H7 (cell line): ENCODE results near the gene SCN9A. TPM values are rescaled to one million over a fixed set of nuclear protein-coding genes. Genes with fewer than 3 reads are reported as not detected.

ENCODE experiments used
- DNase-seq: peaks from one replicate; pipeline ENCODE4 v3.0.0; 2012
- H3K27me3 ChIP-seq: 2 replicates; pipeline ENCODE4 v1.6.0; 2011; ENCODE audit warnings: mild to moderate bottlenecking, low read length; ENCODE audit not compliant: control insufficient read depth, insufficient read depth
- H3K36me3 ChIP-seq: replicated peaks from 2 replicates; pipeline ENCODE4 v1.5.1; 2011; ENCODE audit warnings: low read length; ENCODE audit not compliant: control insufficient read depth, insufficient read depth
- H3K4me3 ChIP-seq: 2 replicates; pipeline ENCODE4 v1.5.1; 2011; ENCODE audit warnings: low read depth, mild to moderate bottlenecking, control low read depth, low read length, moderate library complexity; ENCODE audit not compliant: insufficient read depth
- total RNA-seq: library from RNA; depleted of rRNA; stranded (reverse); fragments of >200 nt; shearing (Covaris generic); gene quantifications from 2 replicates; pipeline ENCODE4 v1.2.3, GENCODE V29; 2014

The SCN9A gene
- total RNA-seq, 1 experiment from 2014 or later, result 0.90 TPM

DNA sequence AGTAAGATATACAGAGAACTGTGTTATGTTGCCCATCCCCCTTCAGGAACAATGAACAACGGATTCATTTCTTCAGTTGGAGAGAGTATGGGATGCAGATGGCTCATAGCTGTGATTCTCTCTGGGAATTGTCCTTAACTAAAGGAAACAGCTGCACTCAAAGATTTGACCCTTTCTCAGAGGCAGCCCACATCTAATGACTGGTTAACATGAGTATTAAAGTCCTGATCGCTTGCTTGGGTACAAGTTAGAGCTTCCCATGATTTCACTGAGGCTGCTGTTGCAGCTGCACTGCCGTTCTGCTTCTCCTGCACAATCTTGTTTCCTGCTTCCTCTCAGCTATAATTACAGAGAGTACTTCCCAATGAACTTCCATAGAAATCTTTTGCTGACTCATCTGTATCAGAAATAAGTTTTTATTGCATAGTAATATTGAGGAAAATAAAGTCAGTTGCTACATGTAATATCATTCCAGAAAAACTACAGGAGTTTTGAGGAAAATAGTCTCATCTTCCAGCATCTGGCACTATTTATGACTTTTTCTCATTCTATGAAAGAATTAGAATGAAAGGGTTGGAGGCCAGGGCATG lies 12.8 kb upstream of the SCN9A start:
- no peak for DNase-seq
- Histone ChIP-seq H3K27me3 (no peaks in the 10 kb centered on the region), H3K4me3 (no peak overlapping the region), H3K36me3 (no peaks in the 10 kb centered on the region)

DNA sequence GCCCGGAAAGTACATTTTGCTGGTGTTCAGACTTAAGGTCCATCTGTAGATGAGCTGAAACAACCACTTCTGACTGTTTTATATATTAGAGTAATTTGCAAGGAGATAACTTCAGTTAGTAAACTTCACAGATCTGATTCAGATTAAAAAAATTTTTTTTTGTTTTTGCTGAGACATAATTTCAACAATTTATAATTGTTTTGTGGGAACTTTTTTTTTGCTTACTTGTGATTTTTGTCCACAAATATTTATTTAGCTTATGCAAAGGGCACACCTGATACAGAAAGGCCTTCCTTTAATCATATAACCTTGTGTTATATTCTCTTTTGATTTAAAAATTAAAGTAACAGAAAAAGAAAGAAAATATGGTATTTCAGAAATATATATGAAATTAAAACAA lies 9.6 kb upstream of the SCN9A start:
- H3K4me3 ChIP-seq, result no peak overlapping the region
- no peaks in the 10 kb centered on the region for H3K27me3 ChIP-seq
- DNase-seq, result no peak
- no peaks in the 10 kb centered on the region for H3K36me3 ChIP-seq

DNA sequence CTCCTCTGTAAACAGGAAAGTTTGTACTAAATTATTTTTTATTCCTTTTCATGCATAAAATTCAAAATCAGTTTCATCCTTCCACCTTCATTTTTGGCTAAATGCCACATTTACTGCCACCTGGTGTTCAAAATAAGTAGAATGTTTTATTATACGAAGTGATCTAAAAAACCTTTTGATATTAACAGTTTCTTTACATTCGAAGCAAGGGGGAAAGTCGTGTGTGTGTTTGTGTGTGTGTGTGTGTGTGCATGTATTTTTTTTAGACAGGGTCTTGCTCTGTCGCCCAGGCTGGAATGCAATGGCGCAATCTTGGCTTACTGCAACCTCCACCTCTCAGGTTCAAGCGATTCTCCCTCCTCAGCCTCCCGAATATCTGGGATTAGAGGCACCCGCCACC lies 9.0 kb upstream of the SCN9A start:
- H3K4me3 ChIP-seq, result no peak overlapping the region
- H3K36me3 ChIP-seq, result no peaks in the 10 kb centered on the region
- no peaks in the 10 kb centered on the region for H3K27me3 ChIP-seq
- no peak for DNase-seq

DNA sequence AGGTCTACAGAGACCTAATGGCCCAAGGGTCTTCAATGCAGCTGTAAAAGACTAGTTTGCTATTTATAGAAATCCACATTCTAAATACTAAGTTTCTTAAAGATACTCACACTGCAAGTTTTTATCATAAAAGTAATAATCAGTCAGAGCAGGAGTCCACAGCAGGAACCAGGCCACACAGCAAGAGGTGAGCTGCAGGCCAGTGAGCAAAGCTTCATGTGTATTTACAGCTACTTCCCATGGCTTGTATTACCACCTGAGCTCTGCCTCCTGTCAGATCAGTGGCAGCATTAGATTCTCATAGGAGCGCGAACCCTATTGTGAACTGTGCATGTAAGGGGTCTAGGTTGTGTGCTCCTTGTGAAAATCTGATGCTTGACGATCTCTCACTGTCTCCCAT lies 6.7 kb upstream of the SCN9A start:
- DNase-seq, result no peak
- Histone ChIP-seq H3K27me3 (no peaks in the 10 kb centered on the region), H3K4me3 (no peak overlapping the region), H3K36me3 (no peaks in the 10 kb centered on the region)

DNA sequence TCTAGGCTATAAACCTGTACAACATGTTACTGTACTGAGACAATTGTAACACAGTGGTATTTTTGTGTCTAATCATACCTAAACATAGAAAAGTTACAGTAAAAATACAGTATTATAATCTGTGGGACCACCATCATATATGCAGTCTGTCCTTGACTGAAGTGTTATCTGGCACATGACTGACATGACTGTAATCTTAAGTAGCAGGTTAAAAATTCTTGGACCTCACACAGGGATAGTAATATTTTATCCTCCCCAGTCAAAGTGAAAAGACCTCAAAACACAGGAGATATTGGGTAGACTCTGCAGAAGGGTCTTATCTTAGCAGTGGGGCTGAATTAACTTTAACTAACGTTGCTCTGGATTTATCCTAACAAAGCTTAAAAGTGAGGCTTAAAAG lies 4.9 kb upstream of the SCN9A start:
- no peak overlapping the region for H3K4me3 ChIP-seq
- DNase-seq, result no peak
- H3K27me3 ChIP-seq, result peaks cover 1% of the 10 kb centered on the region; the same call in 1 of the 2 replicates
- H3K36me3 ChIP-seq, result no peaks in the 10 kb centered on the region

DNA sequence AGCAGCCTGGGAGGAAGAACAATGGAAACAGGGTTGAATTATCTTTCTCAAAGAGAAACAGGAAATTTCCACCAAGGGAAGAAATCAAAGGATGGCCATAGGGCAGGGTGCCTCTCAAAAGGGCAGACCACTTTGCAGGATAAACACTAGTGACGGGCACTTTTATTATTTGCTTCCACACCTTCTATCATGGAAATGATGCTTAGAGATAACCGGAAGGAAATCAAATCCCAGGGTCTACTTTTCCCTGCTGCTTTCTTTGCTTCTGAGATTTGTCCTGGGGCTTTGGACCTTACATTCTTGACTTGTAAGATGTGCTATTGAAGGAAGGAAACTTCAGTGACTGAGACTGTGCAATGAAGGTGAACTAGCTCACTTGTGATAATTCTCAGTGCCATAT lies 1.1 kb upstream of the SCN9A start:
- Histone ChIP-seq H3K4me3 (peak overlapping the region; percentile 71; the same call in 1 of the 2 replicates), H3K36me3 (no peaks in the 10 kb centered on the region), H3K27me3 (peaks cover 3% of the 10 kb centered on the region; the same call in 1 of the 2 replicates)
- no peak for DNase-seq

DNA sequence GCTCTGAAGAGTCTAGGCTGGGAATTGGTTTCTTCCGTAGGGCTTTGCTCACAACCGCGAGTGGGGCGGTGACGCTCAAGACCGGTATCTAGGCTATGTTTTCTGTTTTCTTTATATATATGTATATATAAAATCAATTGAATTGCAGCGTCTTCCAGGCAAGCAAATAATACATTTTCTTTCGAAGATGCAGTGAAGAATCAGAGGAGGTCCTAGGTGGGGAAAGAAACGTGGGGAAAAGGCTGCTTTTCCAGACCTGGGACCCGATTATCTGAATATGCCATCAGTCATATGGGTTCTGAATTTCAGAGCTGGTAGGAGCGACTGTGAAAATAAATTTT lies 714 bp upstream of the SCN9A start:
- peak overlapping the region; percentile 71 for H3K4me3 ChIP-seq
- no peaks in the 10 kb centered on the region for H3K36me3 ChIP-seq
- DNase-seq, result no peak
- peaks cover 3% of the 10 kb centered on the region; the same call in 1 of the 2 replicates for H3K27me3 ChIP-seq

DNA sequence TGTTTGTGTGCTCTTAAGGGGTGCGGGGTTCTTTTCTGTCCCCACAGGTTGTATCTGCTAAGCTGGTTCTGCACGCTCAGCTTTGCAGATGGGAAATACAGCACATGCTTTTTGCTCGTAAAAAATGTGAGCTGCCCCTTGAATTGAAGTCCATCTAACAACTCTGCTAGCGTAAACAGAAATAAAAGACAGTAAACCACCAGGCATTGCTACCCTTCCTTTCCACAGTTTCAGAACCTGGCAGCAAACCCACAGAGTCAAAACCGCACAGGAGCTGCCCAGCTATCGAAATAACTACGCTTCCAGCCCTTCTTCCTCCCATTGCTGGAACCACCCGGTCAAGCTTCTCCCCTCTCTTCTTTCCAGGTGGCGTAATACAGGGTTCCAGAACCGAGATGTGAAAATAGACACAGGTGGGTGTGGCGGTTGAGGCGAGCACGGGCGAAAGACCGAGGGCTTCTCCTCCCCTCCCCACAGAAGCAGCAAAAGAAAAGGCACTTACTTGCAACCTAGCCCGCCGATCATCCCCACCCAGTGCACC lies 479 bp downstream of the SCN9A start:
- peaks cover 3% of the 10 kb centered on the region; the same call in 1 of the 2 replicates for H3K27me3 ChIP-seq
- H3K4me3 ChIP-seq, result peak overlapping the region; percentile 71
- DNase-seq, result no peak
- H3K36me3 ChIP-seq, result no peaks in the 10 kb centered on the region

DNA sequence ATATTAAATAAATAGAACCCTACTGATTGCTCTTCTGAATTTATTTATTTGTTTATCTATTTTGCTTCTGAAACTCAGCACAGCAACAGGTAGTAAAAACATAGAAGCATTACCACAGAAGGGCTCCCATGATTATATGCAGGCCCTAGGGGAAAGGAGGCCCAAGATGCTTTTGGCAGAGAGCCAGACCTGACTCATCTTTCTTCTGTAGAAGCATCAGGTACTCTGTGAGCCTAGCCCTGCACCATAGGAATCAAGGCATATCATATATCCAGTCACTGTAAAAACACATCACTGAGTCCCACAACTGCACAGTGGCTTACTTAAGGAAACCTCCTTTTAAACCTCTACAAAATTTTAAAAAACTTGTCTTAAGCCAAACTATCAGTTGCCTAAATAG lies 1.8 kb downstream of the SCN9A start:
- Histone ChIP-seq H3K27me3 (peaks cover 3% of the 10 kb centered on the region; the same call in 1 of the 2 replicates), H3K36me3 (no peaks in the 10 kb centered on the region), H3K4me3 (no peak overlapping the region)
- no peak for DNase-seq

DNA sequence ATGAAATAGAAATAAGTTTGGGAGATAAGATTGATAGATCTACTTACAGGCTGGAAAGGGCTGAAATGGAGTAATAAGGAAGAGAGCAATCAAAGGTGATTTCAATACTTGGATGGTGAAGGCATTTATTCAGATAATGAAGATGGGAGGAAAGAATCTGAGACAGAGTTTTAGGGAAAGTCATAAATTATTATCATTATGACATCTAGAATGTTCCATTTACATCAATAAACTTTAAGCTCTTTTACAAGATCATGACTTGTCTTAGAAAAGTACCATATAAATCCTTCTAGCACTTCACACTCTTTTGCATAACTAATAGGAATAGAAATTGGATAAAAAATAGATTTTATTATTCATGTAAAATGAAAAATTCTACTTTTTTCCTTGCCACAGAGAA lies 2.2 kb downstream of the SCN9A start:
- no peak for DNase-seq
- no peaks in the 10 kb centered on the region for H3K36me3 ChIP-seq
- H3K27me3 ChIP-seq, result peaks cover 3% of the 10 kb centered on the region; the same call in 1 of the 2 replicates
- H3K4me3 ChIP-seq, result no peak overlapping the region

DNA sequence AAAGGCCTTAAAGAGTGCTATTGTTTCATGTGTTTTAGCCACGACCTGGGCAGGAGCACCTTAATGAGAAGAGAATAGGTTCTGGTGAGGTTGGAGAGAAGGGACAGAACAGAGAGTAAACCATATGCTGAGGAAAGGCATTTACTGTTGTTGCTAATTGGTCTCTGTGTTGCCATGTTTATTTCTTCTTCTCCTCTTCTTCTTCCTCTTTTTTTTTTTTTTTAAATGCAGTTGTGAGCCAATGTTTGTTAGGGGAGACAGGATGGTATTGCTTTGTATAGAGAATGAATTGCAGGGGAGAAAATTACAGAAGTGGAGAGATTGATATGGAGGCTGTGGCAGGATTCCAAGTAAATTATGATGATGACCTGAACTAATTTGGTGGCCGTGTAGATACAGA lies 2.6 kb downstream of the SCN9A start:
- Histone ChIP-seq H3K4me3 (no peak overlapping the region), H3K36me3 (no peaks in the 10 kb centered on the region), H3K27me3 (peaks cover 3% of the 10 kb centered on the region; the same call in 1 of the 2 replicates)
- DNase-seq, result no peak

DNA sequence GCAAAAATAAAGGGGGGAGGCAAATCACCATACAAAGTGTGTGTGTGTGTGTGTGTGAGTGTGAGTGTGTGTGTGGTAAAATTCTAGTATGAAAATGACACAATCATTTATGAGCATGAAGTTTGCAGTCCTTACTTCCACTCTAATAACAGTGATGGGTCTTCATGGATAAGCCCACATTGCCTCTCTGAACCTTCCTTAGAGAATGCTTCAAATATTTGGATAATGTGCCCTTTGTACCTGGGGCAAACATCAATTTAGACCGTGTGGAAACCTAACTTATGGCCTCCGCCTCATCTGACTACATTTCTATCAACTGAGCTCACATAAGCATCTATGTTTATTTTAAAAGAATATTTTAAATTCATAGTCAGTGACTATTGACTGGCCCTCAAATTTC lies 3.7 kb downstream of the SCN9A start:
- no peak for DNase-seq
- H3K4me3 ChIP-seq, result no peak overlapping the region

DNA sequence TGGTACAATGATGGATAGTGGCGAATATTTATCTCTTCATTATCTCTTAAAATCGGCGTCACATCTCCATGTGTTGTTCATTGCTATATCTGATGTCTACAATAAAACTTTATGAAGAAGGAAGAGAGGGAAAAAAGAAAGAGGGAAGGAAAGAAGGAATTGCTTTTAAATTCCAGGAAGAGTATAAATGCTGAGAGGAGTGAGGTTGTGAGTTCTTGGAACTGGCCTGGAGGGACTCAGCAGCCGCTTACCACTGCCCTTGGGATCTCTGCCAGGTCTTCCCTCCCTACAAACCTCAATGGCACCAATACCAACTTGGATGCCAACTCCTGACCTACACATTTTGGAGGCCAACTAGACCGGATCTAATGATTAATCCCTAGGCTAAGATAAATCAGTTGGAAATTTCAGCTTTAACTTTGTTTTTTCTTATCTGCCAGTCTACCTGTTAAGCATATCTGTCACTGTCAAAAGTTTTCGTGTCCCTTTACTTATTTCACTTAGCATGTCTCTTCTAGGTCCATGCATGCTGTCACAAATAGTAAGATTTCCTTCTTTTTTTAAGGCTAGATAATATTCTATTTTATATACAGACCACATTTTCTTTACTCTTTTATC lies 9.8 kb downstream of the SCN9A start:
- H3K27me3 ChIP-seq, result no peaks in the 10 kb centered on the region
- H3K36me3 ChIP-seq, result no peaks in the 10 kb centered on the region
- no peak for DNase-seq
- H3K4me3 ChIP-seq, result no peak overlapping the region

More for the DNA sequence above, 3.7 kb downstream of the SCN9A start:
- no peaks in the 10 kb centered on the region for H3K36me3 ChIP-seq
- H3K27me3 ChIP-seq, result peaks cover 3% of the 10 kb centered on the region; the same call in 1 of the 2 replicates

DNA sequence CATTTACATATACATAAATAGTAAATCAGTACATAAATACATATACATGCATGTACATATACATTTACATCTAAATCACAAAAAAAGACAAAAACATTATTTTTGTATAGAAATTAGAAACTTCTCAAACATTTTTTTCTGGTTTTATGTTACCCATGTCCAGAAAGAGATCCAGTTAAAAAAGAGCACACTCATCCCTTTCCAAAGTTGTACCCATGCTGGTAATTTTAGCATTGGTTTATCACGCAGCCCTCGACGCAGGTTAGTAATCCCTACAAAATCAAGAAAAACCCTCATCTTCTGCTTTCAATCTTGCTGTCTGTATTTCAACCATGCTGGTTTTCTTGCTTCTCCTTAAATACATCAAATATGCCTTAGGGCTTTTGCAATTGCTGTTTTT lies 10.5 kb downstream of the SCN9A start:
- no peak overlapping the region for H3K4me3 ChIP-seq
- no peaks in the 10 kb centered on the region for H3K36me3 ChIP-seq
- DNase-seq, result no peak
- H3K27me3 ChIP-seq, result no peaks in the 10 kb centered on the region

DNA sequence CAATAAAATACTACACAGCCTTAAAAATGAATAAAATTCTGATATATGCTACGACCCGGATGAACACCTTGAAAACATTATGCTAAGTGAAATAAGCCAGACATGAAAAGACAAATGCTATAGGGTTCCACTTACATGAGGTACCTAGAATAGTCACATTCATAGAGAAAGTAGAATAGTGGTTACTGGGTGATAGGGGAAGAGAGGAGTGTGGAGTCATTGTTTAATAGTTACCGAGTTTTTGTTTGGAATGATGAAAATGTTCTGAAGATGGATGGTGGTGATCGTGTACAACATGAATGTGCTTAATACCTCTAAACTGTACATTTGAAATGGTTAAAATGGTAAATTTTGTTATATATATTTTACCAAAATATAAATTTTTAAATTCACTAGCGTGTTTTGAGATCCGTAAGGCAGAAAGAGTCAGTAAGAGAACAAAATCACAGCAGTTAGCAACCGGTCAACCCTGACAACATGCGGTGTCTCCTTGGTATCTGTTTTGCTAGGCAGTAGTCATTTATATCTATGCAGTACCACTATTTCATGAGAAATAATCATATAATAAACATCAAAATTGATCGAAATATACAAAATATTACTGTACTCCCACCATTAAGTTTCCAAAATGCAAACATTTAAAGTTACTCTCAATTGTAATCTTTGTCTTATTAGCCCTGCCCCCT lies 11.1 kb downstream of the SCN9A start:
- no peak for DNase-seq

More for the DNA sequence above, 11.1 kb downstream of the SCN9A start:
- H3K36me3 ChIP-seq, result no peaks in the 10 kb centered on the region
- no peak overlapping the region for H3K4me3 ChIP-seq
- no peaks in the 10 kb centered on the region for H3K27me3 ChIP-seq
